GM19328 (cell line): ENCODE data around the gene BORCS5.
"Not testable (repeated sequence)": the region's sequence is repeated elsewhere in the genome, so short reads cannot be mapped to it uniquely, and the experiment has no call there.

ENCODE experiments used
- ATAC-seq: cut with Tn5 transposase; IDR thresholded peaks from one replicate; pipeline ENCODE4 v1.9.1; 2021; ENCODE audit warnings: mild to moderate bottlenecking, moderate library complexity; ENCODE audit not compliant: unreplicated experiment

The BORCS5 gene

GRCh38 chr12:12454315-12454714 is 97.4 kb downstream of the BORCS5 start:
- no peak for ATAC-seq

DNA sequence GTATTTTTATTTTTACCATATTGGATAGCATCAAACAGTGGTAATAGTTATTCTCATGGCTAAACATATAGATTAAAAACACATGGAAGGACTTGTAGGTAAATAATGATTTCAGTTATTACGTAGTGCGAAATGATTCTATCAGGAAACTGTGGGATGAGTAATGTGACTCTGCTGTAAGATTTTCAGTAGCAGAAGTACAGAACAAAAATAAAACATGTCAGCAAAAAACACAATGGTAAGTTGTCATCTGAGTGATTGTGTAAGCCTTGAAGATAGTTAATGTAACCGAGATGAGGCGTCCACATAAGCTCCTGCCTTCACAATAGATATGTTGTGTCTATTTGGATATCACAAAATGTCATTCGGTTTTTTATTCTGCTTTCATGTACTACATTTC is 99.8 kb downstream of the BORCS5 start:
- no peak for ATAC-seq

- ATAC-seq, result no peak
Measured at GRCh38 chr12:12460935-12461922, 104.4 kb downstream of the BORCS5 start.

DNA sequence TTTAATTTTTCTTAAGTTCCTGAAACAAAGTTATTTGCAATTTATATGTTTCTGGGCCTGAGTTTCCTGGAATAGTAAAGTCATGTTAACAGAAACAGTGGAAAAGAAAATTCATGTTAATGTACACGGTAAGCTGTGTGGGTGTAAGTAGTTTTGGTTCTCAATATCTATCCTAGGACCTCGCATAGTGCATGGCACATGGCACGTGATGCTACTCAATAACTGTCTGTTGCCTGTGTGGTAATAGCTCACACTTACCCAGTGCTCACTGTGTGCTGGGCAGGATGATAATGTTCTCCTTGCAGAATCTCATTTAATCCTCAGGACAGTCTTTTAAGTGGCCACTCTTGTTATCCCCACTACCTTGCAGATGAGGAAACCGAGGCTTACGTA is 105.0 kb downstream of the BORCS5 start:
- ATAC-seq, result no peak

DNA sequence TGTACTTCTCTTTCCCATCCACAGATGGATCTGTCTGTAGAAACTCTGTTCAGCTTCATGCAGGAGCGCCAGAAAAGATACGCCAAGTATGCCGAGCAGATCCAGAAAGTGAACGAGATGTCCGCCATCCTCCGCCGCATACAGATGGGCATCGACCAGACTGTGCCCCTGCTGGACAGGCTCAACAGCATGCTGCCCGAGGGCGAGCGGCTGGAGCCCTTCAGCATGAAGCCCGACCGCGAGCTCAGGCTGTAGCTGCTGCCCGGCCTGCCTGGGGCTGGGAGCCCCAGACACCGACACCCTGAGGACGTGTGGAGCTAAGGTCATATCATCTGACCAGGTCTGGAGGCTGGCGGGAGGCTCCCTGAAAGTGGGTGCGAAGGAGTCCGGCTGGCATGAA is 108.6 kb downstream of the BORCS5 start:
- ATAC-seq, result no peak

DNA sequence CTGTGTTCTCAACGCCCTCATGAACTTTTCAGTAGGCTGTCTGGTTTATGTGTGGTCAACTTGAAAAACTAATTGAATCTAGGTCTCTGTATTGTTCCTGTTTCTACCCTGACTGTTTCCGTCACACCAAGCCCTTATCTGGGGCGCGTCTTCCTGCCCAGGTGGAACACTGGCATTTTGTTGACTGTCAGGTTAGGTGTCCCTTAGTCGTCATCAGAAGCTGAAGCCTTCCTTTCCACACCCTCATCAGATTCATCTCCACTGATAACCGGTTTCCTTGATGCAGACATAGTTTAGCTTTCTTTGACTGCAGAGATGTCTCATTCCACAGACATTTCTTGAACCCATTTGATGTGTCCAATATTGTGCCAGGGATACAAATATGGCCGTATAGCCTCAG is 109.3 kb downstream of the BORCS5 start:
- no peak for ATAC-seq

GRCh38 chr12:12467264-12467663 is 110.4 kb downstream of the BORCS5 start:
- no peak for ATAC-seq

- no peak for ATAC-seq
Measured at GRCh38 chr12:12467688-12468261, 110.9 kb downstream of the BORCS5 start.

DNA sequence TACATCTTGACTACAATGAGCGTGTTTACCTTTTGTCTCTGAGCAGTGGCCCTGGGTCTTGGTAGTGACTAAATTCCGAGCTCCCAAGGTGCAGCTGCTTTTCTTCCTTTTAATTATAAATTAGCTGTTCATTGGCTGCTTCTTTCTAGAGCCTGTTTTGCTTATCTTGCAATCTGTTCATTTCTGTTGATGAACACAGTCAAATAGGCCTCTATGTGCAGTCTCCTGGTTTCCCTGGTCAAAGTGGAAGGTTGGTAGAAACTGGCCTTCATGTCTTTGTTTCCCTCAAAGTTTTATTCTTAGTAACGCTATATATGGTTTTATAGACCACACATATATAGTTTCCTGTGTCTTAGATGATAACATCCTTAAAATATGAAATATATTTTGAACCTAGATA is 111.7 kb downstream of the BORCS5 start:
- no peak for ATAC-seq

DNA sequence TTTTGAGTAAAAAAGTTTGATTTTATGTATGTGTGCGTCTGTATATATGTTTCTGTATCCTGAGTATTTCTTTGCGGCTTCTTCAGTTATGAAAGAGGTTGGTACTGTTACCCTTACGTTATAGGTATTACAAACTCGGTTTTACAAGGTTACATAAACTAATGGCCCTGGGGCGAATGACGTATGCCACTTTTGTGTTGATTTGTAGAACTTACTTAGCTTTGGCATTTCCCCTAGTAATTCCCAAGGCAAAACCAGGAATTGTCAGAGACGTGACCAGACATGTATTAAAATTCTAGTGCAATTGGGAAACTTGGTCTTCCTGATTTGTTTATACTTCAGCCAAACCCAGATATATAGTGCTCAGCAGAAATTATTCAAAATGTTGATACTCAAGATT is 112.5 kb downstream of the BORCS5 start:
- no peak for ATAC-seq

GRCh38 chr12:12470751-12471306 is 114.0 kb downstream of the BORCS5 start:
- ATAC-seq, result no peak

DNA sequence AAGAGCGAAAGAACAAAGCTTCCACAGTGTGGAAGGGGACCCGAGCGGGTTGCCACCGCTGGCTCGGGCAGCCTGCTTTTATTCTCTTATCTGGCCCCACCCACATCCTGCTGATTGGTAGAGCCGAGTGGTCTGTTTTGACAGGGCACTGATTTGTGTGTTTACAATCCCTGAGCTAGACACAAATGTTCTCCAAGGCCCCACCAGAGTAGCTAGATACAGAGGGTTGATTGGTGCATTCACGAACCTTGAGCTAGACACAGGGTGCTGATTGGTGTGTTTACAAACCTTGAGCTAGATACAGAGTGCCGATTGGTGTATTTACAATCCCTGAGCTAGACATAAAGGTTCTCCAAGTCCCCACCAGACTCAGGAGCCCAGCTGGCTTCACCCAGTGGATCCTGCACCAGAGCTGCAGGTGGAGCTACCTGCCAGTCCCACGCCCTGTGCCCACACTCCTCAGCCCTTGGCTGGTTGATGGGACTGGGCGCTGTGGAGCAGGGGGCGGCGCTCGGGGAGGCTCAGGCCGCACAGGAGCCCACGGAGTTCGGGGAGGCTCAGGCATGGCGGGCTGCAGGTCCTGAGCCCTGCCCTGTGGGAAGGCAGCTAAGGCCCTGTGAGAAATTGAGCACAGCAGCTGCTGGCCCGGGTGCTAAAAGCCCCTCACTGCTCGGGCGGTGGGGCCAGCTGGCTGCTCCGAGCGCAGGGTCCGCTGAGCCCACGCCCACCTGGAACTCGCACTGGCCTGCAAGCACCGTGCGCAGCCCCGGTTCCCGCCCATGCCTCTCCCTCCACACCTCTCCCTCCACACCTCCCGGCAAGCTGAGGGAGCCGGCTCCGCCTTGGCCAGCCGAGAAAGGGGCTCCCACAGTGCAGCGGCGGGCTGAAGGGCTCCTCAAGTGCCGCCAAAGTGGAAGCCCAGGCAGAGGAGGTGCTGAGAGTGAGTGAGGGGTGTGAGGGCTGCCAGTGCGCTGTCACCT is 115.4 kb downstream of the BORCS5 start:
- ATAC-seq, result not testable (repeated sequence)

- ATAC-seq, result no peak
Measured at GRCh38 chr12:12473223-12473622, 116.3 kb downstream of the BORCS5 start.

DNA sequence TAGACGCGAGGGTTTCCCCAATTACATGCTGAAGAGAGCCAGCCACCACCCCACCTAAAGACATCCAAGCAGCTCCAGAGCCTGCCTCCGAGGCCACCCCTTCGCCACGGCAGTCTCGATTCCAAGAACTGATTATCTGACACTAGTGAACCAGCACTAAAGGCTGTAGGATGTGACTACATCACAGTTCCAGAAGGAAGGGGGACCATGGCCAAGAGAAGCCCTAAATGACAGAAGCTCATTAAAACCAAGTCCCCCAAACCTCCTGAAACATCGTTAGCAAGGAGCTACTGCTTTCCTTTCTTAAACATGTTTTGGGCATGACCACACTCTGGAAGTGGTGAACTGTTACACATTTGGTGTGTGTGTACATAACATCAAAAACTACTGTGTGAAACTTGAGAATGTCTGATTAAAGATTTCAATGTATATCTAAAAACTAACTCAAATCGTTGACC is 117.6 kb downstream of the BORCS5 start:
- peak; percentile 11 for ATAC-seq

- peak; percentile 86 for ATAC-seq
Measured at GRCh38 chr12:12474931-12475795, 118.3 kb downstream of the BORCS5 start.

DNA sequence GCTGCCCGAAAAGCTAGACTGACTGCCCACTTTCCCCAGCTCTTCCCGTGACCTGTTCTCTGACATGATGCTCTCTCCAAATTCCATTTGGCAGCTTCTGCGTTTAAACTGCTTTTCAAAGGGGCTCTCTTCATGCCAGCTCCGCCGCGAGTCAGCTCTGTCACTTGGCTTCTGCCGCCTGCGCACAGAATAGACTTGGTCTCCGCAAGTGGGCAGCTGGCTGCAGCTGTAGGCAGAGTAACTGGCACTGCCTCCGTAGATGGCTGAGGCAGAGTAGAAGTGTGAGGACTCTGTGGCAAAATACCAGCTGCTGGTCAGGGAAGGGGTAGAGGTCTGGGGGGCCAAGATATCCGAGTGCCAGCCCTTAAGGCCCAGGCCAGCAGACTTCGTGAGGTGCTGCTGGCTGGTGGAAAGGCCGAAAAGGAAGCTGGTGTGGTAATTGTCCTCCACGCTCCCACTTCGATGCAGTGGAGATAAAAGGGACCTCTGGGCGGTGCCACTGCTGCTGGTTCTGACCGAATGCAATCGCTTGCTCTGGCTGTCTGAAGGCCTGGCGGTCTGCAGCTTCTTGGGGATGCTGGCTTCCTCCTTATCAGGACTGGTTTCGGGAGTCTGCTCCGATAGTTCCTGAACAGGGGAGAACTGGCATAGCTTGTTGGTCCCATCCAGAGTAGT is 120.1 kb downstream of the BORCS5 start:
- ATAC-seq, result no peak

DNA sequence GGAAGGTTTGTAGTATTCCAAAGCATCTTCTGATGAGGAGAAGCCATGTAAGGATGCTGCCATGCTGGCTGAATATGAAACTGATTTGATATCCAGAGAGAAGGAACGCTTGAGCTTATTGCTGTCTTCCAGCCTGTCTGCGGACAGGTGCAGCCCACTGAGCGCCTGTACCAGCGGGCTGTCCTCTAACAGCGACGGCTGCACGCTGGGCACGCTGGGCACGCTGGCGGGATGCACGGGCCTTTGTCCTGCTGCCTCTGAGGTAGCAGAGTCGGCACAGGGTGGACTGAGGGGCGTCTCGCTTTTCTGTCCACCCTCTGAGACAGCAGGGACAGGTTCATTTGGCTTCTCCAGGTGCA is 120.6 kb downstream of the BORCS5 start:
- no peak for ATAC-seq

GRCh38 chr12:12480074-12480473 is 123.2 kb downstream of the BORCS5 start:
- ATAC-seq, result no peak

GRCh38 chr12:12481631-12482030 is 124.8 kb downstream of the BORCS5 start:
- no peak for ATAC-seq
